K562 (cell line): Measurements from ENCODE around the gene PSMC3IP. TPM values are rescaled to one million over a fixed set of nuclear protein-coding genes. Genes with fewer than 3 reads are reported as not detected.

Experiments
- KDM2B ChIP-seq: fragments of 250-450 bp; sonication (Bioruptor Pico); IDR thresholded peaks from 2 replicates; pipeline ENCODE4 v1.8.0; 2021; ENCODE audit warnings: mild to moderate bottlenecking, moderate library complexity
- KDM5B ChIP-seq: fragments of 200-600 bp; sonication (generic); IDR thresholded peaks from 2 replicates; pipeline ENCODE4 v1.6.1; 2012; ENCODE audit warnings: low read depth, mild to moderate bottlenecking, moderate library complexity, low read length, control low read depth, inconsistent platforms; ENCODE audit not compliant: insufficient replicate concordance
- MBD2 ChIP-seq: sonication (generic); IDR thresholded peaks from 2 replicates; pipeline ENCODE4 v1.6.1; 2016; ENCODE audit warnings: low read depth, borderline replicate concordance
- MEIS2 ChIP-seq: fragments of 450-650 bp; IDR thresholded peaks from 2 replicates; pipeline ENCODE4 v1.6.1; 2014; ENCODE audit warnings: mild to moderate bottlenecking; ENCODE audit not compliant: partially characterized antibody
- NFXL1 ChIP-seq: fragments of 450-650 bp; formaldehyde crosslinking; IDR thresholded peaks from 2 replicates; pipeline ENCODE4 v1.4.0; 2021; ENCODE audit warnings: mild to moderate bottlenecking
- NFYB ChIP-seq: IDR thresholded peaks from 2 replicates; pipeline ENCODE4 v1.6.1; 2011; ENCODE audit warnings: mild to moderate bottlenecking, moderate library complexity; ENCODE audit not compliant: insufficient read length; ENCODE audit errors: extremely low read depth
- POLR2AphosphoS2 ChIP-seq: IDR thresholded peaks from 2 replicates; pipeline ENCODE4 v1.6.1; 2012; ENCODE audit warnings: low read length, improper control_type of control experiment
- SMARCA5 ChIP-seq: fragments of 450-650 bp; IDR thresholded peaks from 2 replicates; pipeline ENCODE4 v1.6.1; 2016
- WHSC1 ChIP-seq: IDR thresholded peaks from one replicate; pipeline ENCODE4 v1.6.1; 2012; ENCODE audit warnings: low read length, control low read depth, inconsistent platforms
- ZNF146 ChIP-seq: IDR thresholded peaks from one replicate; pipeline ENCODE4 v1.6.1; 2018; ENCODE audit warnings: missing compliant biosample characterization; ENCODE audit not compliant: unreplicated experiment
- ZNF316 ChIP-seq: fragments of 450-650 bp; IDR thresholded peaks from 2 replicates; pipeline ENCODE4 v1.6.1; 2016
- polyA plus RNA-seq, 8 experiments: library from polyadenylated mRNA; depleted of rRNA in 4 of 8; stranded (reverse) in 5 of 8; unstranded in 3 of 8; fragments of >200 nt; fragmentation: Nextera tagmentation in 2 of 8; fragmentation: Illumina TruSeq in 1 of 8; extraction: Ambion mirVana in 2 of 8; extraction: Trizol in 1 of 8; gene quantifications; 2 replicates each; pipeline versions ENCODE4 v1.2.1 to v1.2.3, GENCODE V29; 2011 to 2014; ENCODE audit warnings: inconsistent platforms in 1 of 8, missing spikeins in 1 of 8
- total RNA-seq, 7 experiments: library from RNA; depleted of rRNA in 6 of 7; stranded (reverse); fragments of >200 nt in 6 of 7; fragmentation: Illumina TruSeq in 2 of 7; extraction: Trizol in 2 of 7; gene quantifications; 2 replicates each; pipeline versions ENCODE4 v1.2.1 to v1.2.3, GENCODE V29; 2011 to 2021; ENCODE audit warnings: low replicate concordance in 1 of 7
- TF ChIP-seq, protein P1 (sequence below), 2 experiments: fragments of 150-350 bp in 1 of 2; IDR thresholded peaks; 2 replicates each; pipeline ENCODE4 v1.6.1; 2012 to 2016; ENCODE audit warnings: low read depth in 2 of 2, low read length in 2 of 2, mild to moderate bottlenecking in 1 of 2, moderate library complexity in 1 of 2
- TF ChIP-seq, protein P2 (sequence below): sonication (generic); formaldehyde crosslinking; IDR thresholded peaks from 2 replicates; pipeline ENCODE4 v1.8.1; 2023; ENCODE audit warnings: mild to moderate bottlenecking, missing genetic modification reagents
- TF ChIP-seq, protein P3 (sequence below): IDR thresholded peaks from 3 replicates; pipeline ENCODE4 v1.6.1; 2011; ENCODE audit warnings: borderline replicate concordance, mild to moderate bottlenecking, moderate library complexity; ENCODE audit not compliant: insufficient read length; ENCODE audit errors: extremely low read depth
- TF ChIP-seq, protein P4 (sequence below): fragments of 250-450 bp; sonication (Bioruptor Pico); IDR thresholded peaks from 2 replicates; pipeline ENCODE4 v1.5.0; 2020; ENCODE audit warnings: mild to moderate bottlenecking, borderline replicate concordance

The PSMC3IP gene
- total and polyA plus RNA-seq, 9 of the 15 experiments (the other 6 are each of a cell fraction or from before 2014, with no cell fraction given): 13.8 to 65.6 (median 32.8) TPM

DNA sequence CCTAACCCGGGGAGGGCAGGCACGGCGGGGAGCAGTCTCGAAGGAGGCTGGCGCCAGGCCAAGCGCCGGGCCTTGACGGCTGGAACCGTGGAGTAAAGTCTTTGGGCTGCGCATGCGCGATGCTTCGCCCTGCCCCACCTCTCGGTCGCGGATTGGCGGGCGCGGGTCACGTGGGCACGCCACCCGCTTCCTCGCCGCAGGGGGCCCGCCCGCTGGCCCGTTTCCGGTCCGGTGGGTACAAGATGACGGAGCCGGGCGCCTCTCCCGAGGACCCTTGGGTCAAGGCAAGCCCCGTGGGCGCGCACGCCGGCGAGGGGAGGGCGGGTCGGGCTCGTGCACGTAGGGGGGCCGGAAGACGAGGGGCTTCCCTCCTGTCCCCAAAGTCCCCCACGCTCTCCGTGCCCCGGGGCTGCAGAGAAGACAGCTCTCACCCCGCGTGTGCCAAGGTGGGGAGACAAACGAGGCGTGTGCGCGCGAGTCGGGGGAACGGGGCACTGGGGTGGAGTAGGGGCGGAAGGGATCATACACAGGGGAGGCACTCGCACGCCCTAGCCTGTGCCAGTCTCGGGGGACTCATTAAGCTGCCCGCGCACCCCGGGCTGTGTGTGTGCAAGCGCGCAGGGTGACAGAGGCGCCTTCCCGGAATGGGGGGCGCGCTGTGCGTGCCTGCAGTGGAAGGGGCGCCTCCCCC is 10.5 kb downstream of the PSMC3IP start, which contains the start of gene MLX (continued):
- TF ChIP-seq, protein P1, sequence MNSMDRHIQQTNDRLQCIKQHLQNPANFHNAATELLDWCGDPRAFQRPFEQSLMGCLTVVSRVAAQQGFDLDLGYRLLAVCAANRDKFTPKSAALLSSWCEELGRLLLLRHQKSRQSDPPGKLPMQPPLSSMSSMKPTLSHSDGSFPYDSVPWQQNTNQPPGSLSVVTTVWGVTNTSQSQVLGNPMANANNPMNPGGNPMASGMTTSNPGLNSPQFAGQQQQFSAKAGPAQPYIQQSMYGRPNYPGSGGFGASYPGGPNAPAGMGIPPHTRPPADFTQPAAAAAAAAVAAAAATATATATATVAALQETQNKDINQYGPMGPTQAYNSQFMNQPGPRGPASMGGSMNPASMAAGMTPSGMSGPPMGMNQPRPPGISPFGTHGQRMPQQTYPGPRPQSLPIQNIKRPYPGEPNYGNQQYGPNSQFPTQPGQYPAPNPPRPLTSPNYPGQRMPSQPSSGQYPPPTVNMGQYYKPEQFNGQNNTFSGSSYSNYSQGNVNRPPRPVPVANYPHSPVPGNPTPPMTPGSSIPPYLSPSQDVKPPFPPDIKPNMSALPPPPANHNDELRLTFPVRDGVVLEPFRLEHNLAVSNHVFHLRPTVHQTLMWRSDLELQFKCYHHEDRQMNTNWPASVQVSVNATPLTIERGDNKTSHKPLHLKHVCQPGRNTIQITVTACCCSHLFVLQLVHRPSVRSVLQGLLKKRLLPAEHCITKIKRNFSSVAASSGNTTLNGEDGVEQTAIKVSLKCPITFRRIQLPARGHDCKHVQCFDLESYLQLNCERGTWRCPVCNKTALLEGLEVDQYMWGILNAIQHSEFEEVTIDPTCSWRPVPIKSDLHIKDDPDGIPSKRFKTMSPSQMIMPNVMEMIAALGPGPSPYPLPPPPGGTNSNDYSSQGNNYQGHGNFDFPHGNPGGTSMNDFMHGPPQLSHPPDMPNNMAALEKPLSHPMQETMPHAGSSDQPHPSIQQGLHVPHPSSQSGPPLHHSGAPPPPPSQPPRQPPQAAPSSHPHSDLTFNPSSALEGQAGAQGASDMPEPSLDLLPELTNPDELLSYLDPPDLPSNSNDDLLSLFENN (IDR thresholded peaks at IDR 0.05; ENCODE audit: low read depth in 2 of 2, low read length in 2 of 2): no peak
- no peak for TF ChIP-seq NFXL1 (CRISPR knock-in tag)
- TF ChIP-seq POLR2AphosphoS2: peak; percentile 76
- TF ChIP-seq NFYB: peak; percentile 74
- TF ChIP-seq MBD2: peak; percentile 39; the same call in 1 of the 2 replicates
- TF ChIP-seq, protein P2, sequence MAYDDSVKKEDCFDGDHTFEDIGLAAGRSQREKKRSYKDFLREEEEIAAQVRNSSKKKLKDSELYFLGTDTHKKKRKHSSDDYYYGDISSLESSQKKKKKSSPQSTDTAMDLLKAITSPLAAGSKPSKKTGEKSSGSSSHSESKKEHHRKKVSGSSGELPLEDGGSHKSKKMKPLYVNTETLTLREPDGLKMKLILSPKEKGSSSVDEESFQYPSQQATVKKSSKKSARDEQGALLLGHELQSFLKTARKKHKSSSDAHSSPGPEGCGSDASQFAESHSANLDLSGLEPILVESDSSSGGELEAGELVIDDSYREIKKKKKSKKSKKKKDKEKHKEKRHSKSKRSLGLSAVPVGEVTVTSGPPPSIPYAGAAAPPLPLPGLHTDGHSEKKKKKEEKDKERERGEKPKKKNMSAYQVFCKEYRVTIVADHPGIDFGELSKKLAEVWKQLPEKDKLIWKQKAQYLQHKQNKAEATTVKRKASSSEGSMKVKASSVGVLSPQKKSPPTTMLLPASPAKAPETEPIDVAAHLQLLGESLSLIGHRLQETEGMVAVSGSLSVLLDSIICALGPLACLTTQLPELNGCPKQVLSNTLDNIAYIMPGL (CRISPR knock-in tag): peak; percentile 29; the same call in 1 of the 2 replicates
- TF ChIP-seq WHSC1: no peak
- TF ChIP-seq, protein P3, sequence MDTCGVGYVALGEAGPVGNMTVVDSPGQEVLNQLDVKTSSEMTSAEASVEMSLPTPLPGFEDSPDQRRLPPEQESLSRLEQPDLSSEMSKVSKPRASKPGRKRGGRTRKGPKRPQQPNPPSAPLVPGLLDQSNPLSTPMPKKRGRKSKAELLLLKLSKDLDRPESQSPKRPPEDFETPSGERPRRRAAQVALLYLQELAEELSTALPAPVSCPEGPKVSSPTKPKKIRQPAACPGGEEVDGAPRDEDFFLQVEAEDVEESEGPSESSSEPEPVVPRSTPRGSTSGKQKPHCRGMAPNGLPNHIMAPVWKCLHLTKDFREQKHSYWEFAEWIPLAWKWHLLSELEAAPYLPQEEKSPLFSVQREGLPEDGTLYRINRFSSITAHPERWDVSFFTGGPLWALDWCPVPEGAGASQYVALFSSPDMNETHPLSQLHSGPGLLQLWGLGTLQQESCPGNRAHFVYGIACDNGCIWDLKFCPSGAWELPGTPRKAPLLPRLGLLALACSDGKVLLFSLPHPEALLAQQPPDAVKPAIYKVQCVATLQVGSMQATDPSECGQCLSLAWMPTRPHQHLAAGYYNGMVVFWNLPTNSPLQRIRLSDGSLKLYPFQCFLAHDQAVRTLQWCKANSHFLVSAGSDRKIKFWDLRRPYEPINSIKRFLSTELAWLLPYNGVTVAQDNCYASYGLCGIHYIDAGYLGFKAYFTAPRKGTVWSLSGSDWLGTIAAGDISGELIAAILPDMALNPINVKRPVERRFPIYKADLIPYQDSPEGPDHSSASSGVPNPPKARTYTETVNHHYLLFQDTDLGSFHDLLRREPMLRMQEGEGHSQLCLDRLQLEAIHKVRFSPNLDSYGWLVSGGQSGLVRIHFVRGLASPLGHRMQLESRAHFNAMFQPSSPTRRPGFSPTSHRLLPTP: no peak
- TF ChIP-seq ZNF146 (CRISPR knock-in tag): no peak
- peak; percentile 20 for TF ChIP-seq KDM5B
- peak; percentile 90 for TF ChIP-seq MEIS2
- TF ChIP-seq, protein P4, sequence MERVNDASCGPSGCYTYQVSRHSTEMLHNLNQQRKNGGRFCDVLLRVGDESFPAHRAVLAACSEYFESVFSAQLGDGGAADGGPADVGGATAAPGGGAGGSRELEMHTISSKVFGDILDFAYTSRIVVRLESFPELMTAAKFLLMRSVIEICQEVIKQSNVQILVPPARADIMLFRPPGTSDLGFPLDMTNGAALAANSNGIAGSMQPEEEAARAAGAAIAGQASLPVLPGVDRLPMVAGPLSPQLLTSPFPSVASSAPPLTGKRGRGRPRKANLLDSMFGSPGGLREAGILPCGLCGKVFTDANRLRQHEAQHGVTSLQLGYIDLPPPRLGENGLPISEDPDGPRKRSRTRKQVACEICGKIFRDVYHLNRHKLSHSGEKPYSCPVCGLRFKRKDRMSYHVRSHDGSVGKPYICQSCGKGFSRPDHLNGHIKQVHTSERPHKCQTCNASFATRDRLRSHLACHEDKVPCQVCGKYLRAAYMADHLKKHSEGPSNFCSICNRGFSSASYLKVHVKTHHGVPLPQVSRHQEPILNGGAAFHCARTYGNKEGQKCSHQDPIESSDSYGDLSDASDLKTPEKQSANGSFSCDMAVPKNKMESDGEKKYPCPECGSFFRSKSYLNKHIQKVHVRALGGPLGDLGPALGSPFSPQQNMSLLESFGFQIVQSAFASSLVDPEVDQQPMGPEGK (CRISPR knock-in tag): no peak
- TF ChIP-seq KDM2B (CRISPR knock-in tag): no peak
- no peak for TF ChIP-seq ZNF316
- TF ChIP-seq SMARCA5: 0 out of 2 replicates have a peak, but pooled peaks have one; percentile 12
